K562 (cell line): ENCODE data around the gene USP7. TPM values are rescaled to one million over a fixed set of nuclear protein-coding genes. Genes with fewer than 3 reads are reported as not detected.
A peak's percentile ranks its signal among the peaks of the same experiment; 100 is the strongest.

ENCODE experiments used
- ATAC-seq: fragments of 200-7000 bp; cut with Tn5 transposase; 3 replicates; pipeline ENCODE4 v1.9.1; 2020; ENCODE audit warnings: moderate library complexity
- BruUV-seq: library from RNA; stranded (reverse); fragments of 400-500 nt; replicated peaks from 2 replicates; lab custom pipeline; 2021; lab: Mats Ljungman, UMichigan
- CTCF ChIA-PET: fragments of 300-600 bp; formaldehyde crosslinking; extraction: SDS; loops from one replicate; lab custom pipeline; 2021; ENCODE audit warnings: low intra/inter-chr PET ratio; lab: Yijun Ruan, JAX
- POLR2A ChIA-PET: fragments of 300-600, 350-650 bp; sonication (Branson Sonifier 250); formaldehyde crosslinking; extraction: SDS; loops from one replicate; lab custom pipeline; 2021; ENCODE audit warnings: antibody characterized with exemption, inconsistent platforms; lab: Yijun Ruan, JAX
- DNase-seq, 4 experiments: peaks; one replicate each; pipeline versions ENCODE4 v3.0.0 to v3.0.0-alpha.2; 2011 to 2018; ENCODE audit warnings: low spot score in 3 of 4, mixed read lengths in 3 of 4; ENCODE audit errors: extremely low read depth in 1 of 4
- FAIRE-seq: peaks from 2 replicates; lab custom pipeline; 2011; peaks lifted over from hg19 to GRCh38; lab: Jason Lieb, UNC
- H2AFZ ChIP-seq: 2 replicates; pipeline ENCODE4 v1.6.0; 2011; ENCODE audit warnings: low read depth, low read length, control low read depth, inconsistent platforms
- H3K27ac ChIP-seq: fragments of 200-600 bp; 3 replicates; pipeline ENCODE4 v1.8.0; 2011; ENCODE audit warnings: low read depth, mild to moderate bottlenecking, control low read depth, inconsistent platforms, low read length, moderate library complexity, mixed read lengths; ENCODE audit errors: extremely low read depth
- H3K27me3 ChIP-seq, 2 experiments: fragments of 300-600 bp in 1 of 2; 2 replicates in 1 of 2; 3 replicates in 1 of 2; pipeline versions ENCODE4 v1.6.0 to v1.8.0; 2011; ENCODE audit warnings: inconsistent platforms in 2 of 2, low read length in 2 of 2, mild to moderate bottlenecking in 1 of 2, mixed read lengths in 1 of 2, moderate library complexity in 1 of 2; ENCODE audit not compliant: control insufficient read depth in 2 of 2, insufficient read depth in 2 of 2
- H3K36me3 ChIP-seq: fragments of 300-600 bp; 3 replicates; pipeline ENCODE4 v1.8.0; 2011; ENCODE audit warnings: mild to moderate bottlenecking, low read length, inconsistent platforms; ENCODE audit not compliant: control insufficient read depth, insufficient read depth
- H3K4me1 ChIP-seq, 2 experiments: fragments of 200-600 bp in 1 of 2; replicated peaks in 1 of 2; 2 replicates in 1 of 2; 3 replicates in 1 of 2; pipeline versions ENCODE4 v1.5.1 to v1.8.0; 2011; ENCODE audit warnings: inconsistent platforms in 2 of 2, low read length in 2 of 2, mild to moderate bottlenecking in 1 of 2, mixed read lengths in 1 of 2, moderate library complexity in 1 of 2; ENCODE audit not compliant: control insufficient read depth in 2 of 2, insufficient read depth in 2 of 2
- H3K4me2 ChIP-seq: 2 replicates; pipeline ENCODE4 v1.6.1; 2011; ENCODE audit warnings: low read length, control low read depth, inconsistent platforms, mixed read lengths; ENCODE audit not compliant: insufficient read depth
- H3K4me3 ChIP-seq: fragments of 200-600 bp; sonication (generic), shearing (Covaris generic); 2 replicates; pipeline ENCODE4 v1.5.1; 2016; ENCODE audit warnings: control low read depth, inconsistent platforms
- H3K79me2 ChIP-seq: fragments of 200-600 bp; 3 replicates; pipeline ENCODE4 v1.8.0; 2011; ENCODE audit warnings: low read length, inconsistent platforms; ENCODE audit not compliant: control insufficient read depth, insufficient read depth
- H3K9ac ChIP-seq, 2 experiments: 2 replicates each; pipeline versions ENCODE4 v1.6.0 to v1.6.1; 2011; ENCODE audit warnings: low read depth in 2 of 2, low read length in 2 of 2, control low read depth in 1 of 2, inconsistent platforms in 1 of 2, mild to moderate bottlenecking in 1 of 2, mixed read lengths in 1 of 2; ENCODE audit not compliant: insufficient read depth in 1 of 2
- H3K9me1 ChIP-seq: one replicate; pipeline ENCODE4 v1.6.0; 2011; ENCODE audit warnings: inconsistent platforms, mild to moderate bottlenecking, low read length, moderate library complexity; ENCODE audit not compliant: control insufficient read depth, insufficient read depth
- H3K9me3 ChIP-seq: replicated peaks from 2 replicates; pipeline ENCODE4 v1.5.1; 2011; ENCODE audit warnings: low read depth, low read length, inconsistent platforms; ENCODE audit not compliant: control insufficient read depth, insufficient read depth
- H4K20me1 ChIP-seq: replicated peaks from 2 replicates; pipeline ENCODE4 v1.6.1; 2011; ENCODE audit warnings: low read length, inconsistent platforms, mixed read lengths; ENCODE audit not compliant: control insufficient read depth, insufficient read depth
- NBN ChIP-seq: fragments of 450-650 bp; IDR thresholded peaks from 2 replicates; pipeline ENCODE4 v1.6.1; 2016; ENCODE audit warnings: low read depth, mild to moderate bottlenecking
- SMARCE1 ChIP-seq: fragments of 450-650 bp; IDR thresholded peaks from 2 replicates; pipeline ENCODE4 v1.7.1; 2016; ENCODE audit warnings: mild to moderate bottlenecking
- SRSF9 ChIP-seq: fragments of 200-400 bp; formaldehyde crosslinking; IDR thresholded peaks from 2 replicates; pipeline ENCODE4 v1.6.1; 2017; ENCODE audit warnings: low read depth, low read length, borderline replicate concordance
- WGBS: fragments of 100-300 bp; shearing (Covaris generic); methylation state at CpG from one replicate; pipeline ENCODE4 v1.1.6; 2016; ENCODE audit warnings: low coverage, mixed read lengths; ENCODE audit not compliant: insufficient coverage; ENCODE audit errors: missing lambda C conversion rate; 5-methylcytosine and 5-hydroxymethylcytosine counted together
- in situ Hi-C: fragments of 300-500 bp; cut with MboI; formaldehyde crosslinking; loops from 4 replicates; pipeline ENCODE4 v1.15.0; 2018; ENCODE audit warnings: inconsistent platforms, mixed read lengths
- intact Hi-C: fragments of 100-400 bp; cut with micrococcal nuclease; formaldehyde crosslinking; loops from 2 replicates; pipeline ENCODE4 v1.14.2; 2022
- polyA plus RNA-seq, 8 experiments: library from polyadenylated mRNA; depleted of rRNA in 4 of 8; stranded (reverse) in 5 of 8; unstranded in 3 of 8; fragments of >200 nt; fragmentation: Nextera tagmentation in 2 of 8; fragmentation: Illumina TruSeq in 1 of 8; extraction: Ambion mirVana in 2 of 8; extraction: Trizol in 1 of 8; gene quantifications; 2 replicates each; pipeline versions ENCODE4 v1.2.1 to v1.2.3, GENCODE V29; 2011 to 2014; ENCODE audit warnings: inconsistent platforms in 1 of 8, missing spikeins in 1 of 8
- total RNA-seq, 7 experiments: library from RNA; depleted of rRNA in 6 of 7; stranded (reverse); fragments of >200 nt in 6 of 7; fragmentation: Illumina TruSeq in 2 of 7; extraction: Trizol in 2 of 7; gene quantifications; 2 replicates each; pipeline versions ENCODE4 v1.2.1 to v1.2.3, GENCODE V29; 2011 to 2021; ENCODE audit warnings: low replicate concordance in 1 of 7
- TF ChIP-seq, protein P1 (sequence below): fragments of 450-650 bp; IDR thresholded peaks from 2 replicates; pipeline ENCODE4 v1.6.1; 2016
- TF ChIP-seq, protein P2 (sequence below), 2 experiments: fragments of 150-350 bp in 1 of 2; IDR thresholded peaks; 2 replicates each; pipeline ENCODE4 v1.6.1; 2012 to 2016; ENCODE audit warnings: low read depth in 2 of 2, low read length in 2 of 2, mild to moderate bottlenecking in 1 of 2, moderate library complexity in 1 of 2
- TF ChIP-seq, protein P3 (sequence below): sonication (generic); IDR thresholded peaks from 2 replicates; pipeline ENCODE4 v1.6.1; 2016

Gene USP7
- total and polyA plus RNA-seq, 9 of the 15 experiments (the other 6 are each of a cell fraction or from before 2014, with no cell fraction given) = 17.1 to 145 (median 57.9) TPM

DNA sequence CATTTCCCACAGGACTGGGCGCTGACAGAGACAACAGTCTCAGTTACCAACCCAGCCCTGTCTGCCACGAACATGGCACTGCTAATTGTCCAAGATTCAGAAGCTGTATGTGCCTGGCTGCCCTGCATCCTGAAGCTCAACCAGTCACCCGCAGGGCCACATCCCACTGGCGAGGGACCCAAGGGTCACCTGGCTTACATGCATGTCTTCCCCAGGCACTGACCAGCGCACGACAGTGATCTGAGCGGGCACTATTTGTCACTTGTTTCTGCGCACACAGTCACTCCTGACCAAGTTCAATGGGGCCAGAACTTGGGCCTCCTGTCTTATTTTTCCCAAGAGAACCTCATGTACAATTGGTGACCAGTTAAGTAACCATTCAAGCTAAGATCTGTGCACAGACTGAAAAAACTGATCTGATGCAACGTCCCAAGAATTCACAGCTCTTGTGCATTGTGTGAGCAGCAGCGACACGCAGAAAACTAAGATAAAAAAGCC is 13.1 kb downstream of the USP7 start:
- POLR2A ChIA-PET = interaction anchor here (1.0 to 5.6 kb wide), 4 partner anchors 8 to 143 kb away, joined by 3 to 60 read pairs (median 4); no protein-coding TSS in a partner anchor
- FAIRE-seq (peak; percentile 6), ATAC-seq (peak; percentile 10), DNase-seq (no peak)
- H3K4me1 ChIP-seq = peaks cover 16 to 30% of the 10 kb centered on the region in 2 experiments
- BruUV-seq = no TSS peak
- in situ Hi-C loops = no loop called here
- no peaks in the 10 kb centered on the region for H3K27me3 ChIP-seq
- H3K36me3 ChIP-seq = no peaks in the 10 kb centered on the region; the same call in 1 of the 3 replicates
- no peak overlapping the region for H3K4me3 ChIP-seq
- intact Hi-C loops = no loop called here
- H3K9me3 ChIP-seq = no peaks in the 10 kb centered on the region
- CTCF ChIA-PET = no interaction called here
- no peak overlapping the region for H3K4me2 ChIP-seq
- H3K27ac ChIP-seq = no peak overlapping the region
- H4K20me1 ChIP-seq = peaks cover 82% of the 10 kb centered on the region
- no peak overlapping the region for H2AFZ ChIP-seq
- peaks cover 94% of the 10 kb centered on the region for H3K79me2 ChIP-seq
- 72% methylated on average over 11 of the region's 11 CpGs for WGBS
- peaks cover 27% of the 10 kb centered on the region for H3K9me1 ChIP-seq
- TF ChIP-seq, protein P1, sequence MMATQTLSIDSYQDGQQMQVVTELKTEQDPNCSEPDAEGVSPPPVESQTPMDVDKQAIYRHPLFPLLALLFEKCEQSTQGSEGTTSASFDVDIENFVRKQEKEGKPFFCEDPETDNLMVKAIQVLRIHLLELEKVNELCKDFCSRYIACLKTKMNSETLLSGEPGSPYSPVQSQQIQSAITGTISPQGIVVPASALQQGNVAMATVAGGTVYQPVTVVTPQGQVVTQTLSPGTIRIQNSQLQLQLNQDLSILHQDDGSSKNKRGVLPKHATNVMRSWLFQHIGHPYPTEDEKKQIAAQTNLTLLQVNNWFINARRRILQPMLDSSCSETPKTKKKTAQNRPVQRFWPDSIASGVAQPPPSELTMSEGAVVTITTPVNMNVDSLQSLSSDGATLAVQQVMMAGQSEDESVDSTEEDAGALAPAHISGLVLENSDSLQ = no peak
- TF ChIP-seq NBN (no peak), SMARCE1 (no peak), SRSF9 (no peak)
- TF ChIP-seq, protein P2, sequence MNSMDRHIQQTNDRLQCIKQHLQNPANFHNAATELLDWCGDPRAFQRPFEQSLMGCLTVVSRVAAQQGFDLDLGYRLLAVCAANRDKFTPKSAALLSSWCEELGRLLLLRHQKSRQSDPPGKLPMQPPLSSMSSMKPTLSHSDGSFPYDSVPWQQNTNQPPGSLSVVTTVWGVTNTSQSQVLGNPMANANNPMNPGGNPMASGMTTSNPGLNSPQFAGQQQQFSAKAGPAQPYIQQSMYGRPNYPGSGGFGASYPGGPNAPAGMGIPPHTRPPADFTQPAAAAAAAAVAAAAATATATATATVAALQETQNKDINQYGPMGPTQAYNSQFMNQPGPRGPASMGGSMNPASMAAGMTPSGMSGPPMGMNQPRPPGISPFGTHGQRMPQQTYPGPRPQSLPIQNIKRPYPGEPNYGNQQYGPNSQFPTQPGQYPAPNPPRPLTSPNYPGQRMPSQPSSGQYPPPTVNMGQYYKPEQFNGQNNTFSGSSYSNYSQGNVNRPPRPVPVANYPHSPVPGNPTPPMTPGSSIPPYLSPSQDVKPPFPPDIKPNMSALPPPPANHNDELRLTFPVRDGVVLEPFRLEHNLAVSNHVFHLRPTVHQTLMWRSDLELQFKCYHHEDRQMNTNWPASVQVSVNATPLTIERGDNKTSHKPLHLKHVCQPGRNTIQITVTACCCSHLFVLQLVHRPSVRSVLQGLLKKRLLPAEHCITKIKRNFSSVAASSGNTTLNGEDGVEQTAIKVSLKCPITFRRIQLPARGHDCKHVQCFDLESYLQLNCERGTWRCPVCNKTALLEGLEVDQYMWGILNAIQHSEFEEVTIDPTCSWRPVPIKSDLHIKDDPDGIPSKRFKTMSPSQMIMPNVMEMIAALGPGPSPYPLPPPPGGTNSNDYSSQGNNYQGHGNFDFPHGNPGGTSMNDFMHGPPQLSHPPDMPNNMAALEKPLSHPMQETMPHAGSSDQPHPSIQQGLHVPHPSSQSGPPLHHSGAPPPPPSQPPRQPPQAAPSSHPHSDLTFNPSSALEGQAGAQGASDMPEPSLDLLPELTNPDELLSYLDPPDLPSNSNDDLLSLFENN (IDR thresholded peaks at IDR 0.05; ENCODE audit: low read depth in 2 of 2, low read length in 2 of 2) = no peak
- TF ChIP-seq, protein P3, sequence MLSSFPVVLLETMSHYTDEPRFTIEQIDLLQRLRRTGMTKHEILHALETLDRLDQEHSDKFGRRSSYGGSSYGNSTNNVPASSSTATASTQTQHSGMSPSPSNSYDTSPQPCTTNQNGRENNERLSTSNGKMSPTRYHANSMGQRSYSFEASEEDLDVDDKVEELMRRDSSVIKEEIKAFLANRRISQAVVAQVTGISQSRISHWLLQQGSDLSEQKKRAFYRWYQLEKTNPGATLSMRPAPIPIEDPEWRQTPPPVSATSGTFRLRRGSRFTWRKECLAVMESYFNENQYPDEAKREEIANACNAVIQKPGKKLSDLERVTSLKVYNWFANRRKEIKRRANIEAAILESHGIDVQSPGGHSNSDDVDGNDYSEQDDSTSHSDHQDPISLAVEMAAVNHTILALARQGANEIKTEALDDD = 0 out of 2 replicates have a peak, but pooled peaks have one; percentile 11
- H3K9ac ChIP-seq = peak overlapping the region in 1 of 2 experiments; percentile 13; a peak in 1 of 4 replicates
